ENCODE data around the gene MATN4. TPM values are rescaled to one million over a fixed set of nuclear protein-coding genes. Genes with fewer than 3 reads are reported as not detected.

The MATN4 gene
- total and polyA plus RNA-seq, 2 of the 13 experiments (the other 11 are each of a cell fraction or from before 2014, with no cell fraction given), result not detected

DNA sequence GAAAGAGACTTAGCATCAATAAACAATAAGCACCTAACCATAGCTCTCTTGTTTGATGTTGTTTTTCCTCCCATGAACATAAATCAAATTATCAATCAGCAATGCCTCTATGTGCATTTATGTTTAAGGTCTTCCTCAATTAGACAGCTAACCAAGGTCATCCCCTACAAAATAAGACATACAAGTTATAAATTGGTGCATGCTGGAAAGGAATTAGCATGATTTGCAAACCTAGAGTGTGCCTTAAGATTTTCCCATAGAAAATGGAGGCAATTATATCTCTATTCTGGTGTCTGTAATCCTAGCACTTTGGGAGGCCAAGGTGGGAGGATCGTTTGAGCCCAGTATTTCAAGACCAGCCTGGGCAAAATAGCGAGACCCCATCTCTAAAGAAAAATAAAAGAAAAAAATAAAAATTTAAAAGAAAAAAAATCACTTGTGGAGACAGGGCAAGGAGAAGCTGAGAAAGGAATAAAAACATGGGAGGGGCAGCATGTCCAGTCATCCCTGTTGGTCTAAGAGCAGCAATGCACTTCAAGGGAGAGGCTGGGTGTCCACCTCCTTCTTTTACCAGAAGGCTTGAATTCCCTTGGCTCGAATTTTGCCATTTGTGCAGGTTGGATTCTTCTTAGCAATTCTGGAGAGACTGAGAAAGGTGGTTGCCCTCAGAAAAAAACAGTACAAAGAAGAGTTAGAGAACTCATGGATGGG is 44.4 kb downstream of the MATN4 start (continued):
- no peak for TF ChIP-seq SETDB1 (CRISPR knock-in tag; IDR thresholded peaks at IDR 0.05; ENCODE audit: borderline replicate concordance)
- no peak for TF ChIP-seq GTF3A (CRISPR knock-in tag; conservative IDR thresholded peaks at IDR 0.05)
- TF ChIP-seq ZEB1 (IDR thresholded peaks at IDR 0.05; ENCODE audit: insufficient replicate concordance, low read depth), result no peak
- TF ChIP-seq, protein P1, sequence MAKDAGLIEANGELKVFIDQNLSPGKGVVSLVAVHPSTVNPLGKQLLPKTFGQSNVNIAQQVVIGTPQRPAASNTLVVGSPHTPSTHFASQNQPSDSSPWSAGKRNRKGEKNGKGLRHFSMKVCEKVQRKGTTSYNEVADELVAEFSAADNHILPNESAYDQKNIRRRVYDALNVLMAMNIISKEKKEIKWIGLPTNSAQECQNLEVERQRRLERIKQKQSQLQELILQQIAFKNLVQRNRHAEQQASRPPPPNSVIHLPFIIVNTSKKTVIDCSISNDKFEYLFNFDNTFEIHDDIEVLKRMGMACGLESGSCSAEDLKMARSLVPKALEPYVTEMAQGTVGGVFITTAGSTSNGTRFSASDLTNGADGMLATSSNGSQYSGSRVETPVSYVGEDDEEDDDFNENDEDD (CRISPR knock-in tag; IDR thresholded peaks at IDR 0.05; ENCODE audit: borderline replicate concordance), result no peak
- no peak for TF ChIP-seq ZFP36L2 (CRISPR knock-in tag; IDR thresholded peaks at IDR 0.05)
- no peak for TF ChIP-seq ZNF878 (CRISPR knock-in tag; IDR thresholded peaks at IDR 0.05)
- no peak for TF ChIP-seq JUN (CRISPR knock-in tag; IDR thresholded peaks at IDR 0.05)
- TF ChIP-seq, protein P2, sequence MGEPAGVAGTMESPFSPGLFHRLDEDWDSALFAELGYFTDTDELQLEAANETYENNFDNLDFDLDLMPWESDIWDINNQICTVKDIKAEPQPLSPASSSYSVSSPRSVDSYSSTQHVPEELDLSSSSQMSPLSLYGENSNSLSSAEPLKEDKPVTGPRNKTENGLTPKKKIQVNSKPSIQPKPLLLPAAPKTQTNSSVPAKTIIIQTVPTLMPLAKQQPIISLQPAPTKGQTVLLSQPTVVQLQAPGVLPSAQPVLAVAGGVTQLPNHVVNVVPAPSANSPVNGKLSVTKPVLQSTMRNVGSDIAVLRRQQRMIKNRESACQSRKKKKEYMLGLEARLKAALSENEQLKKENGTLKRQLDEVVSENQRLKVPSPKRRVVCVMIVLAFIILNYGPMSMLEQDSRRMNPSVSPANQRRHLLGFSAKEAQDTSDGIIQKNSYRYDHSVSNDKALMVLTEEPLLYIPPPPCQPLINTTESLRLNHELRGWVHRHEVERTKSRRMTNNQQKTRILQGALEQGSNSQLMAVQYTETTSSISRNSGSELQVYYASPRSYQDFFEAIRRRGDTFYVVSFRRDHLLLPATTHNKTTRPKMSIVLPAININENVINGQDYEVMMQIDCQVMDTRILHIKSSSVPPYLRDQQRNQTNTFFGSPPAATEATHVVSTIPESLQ (CRISPR knock-in tag; conservative IDR thresholded peaks at IDR 0.05), result no peak
- no peak for TF ChIP-seq ATRX (CRISPR knock-in tag; IDR thresholded peaks at IDR 0.05; ENCODE audit: borderline replicate concordance)
- TF ChIP-seq HOXA7 (CRISPR knock-in tag; IDR thresholded peaks at IDR 0.05), result no peak
- no peak for TF ChIP-seq ASH2L (IDR thresholded peaks at IDR 0.05; ENCODE audit: insufficient read length, low read depth, low read length)
